ENCODE data around the gene FBXL15.

The FBXL15 gene

DNA sequence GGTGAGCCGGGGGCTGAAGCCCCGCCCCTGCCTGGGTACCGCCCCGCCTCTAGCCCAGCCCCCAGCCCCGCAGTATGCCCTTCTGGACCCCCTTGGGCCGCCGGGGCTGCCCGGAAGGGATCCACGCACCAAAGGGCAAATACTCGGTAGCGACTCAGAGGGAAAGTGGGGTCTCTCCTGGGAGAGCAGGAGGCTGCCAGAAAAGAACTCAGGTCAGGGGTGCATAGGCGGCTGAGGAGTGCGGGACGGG lies 796 bp downstream of the FBXL15 start:
- no peak overlapping the region for H3K18ac ChIP-seq (ENCODE audit: low read length)
- peak overlapping the region; percentile 95 for H3K56ac ChIP-seq (ENCODE audit: low read length)
- H3K23ac ChIP-seq (ENCODE audit: low read length), result no peak overlapping the region
- peak overlapping the region; percentile 64 for H3K27ac ChIP-seq (ENCODE audit: low read depth, low read length)
- no peaks in the 10 kb centered on the region for H3K79me1 ChIP-seq (ENCODE audit: low read length)
- DNase-seq, result no peak
- peaks cover 7% of the 10 kb centered on the region for H3K4me1 ChIP-seq (ENCODE audit: control insufficient read depth, low read depth, low read length)
- H2BK5ac ChIP-seq (ENCODE audit: low read length), result no peak overlapping the region
- no peaks in the 10 kb centered on the region for H3K27me3 ChIP-seq (ENCODE audit: insufficient read depth, low read length, poor library complexity)
- no peak overlapping the region for H2AK5ac ChIP-seq (ENCODE audit: low read length)
- H2BK15ac ChIP-seq (replicated peaks; ENCODE audit: low read depth), result no peak overlapping the region
- H3K79me2 ChIP-seq (ENCODE audit: control insufficient read depth, insufficient read depth, low read length), result no peaks in the 10 kb centered on the region
- H3K4me3 ChIP-seq (ENCODE audit: low read length), result peak overlapping the region; percentile 63
- H4K8ac ChIP-seq (ENCODE audit: low read depth, low read length), result no peak overlapping the region
- no peak overlapping the region for H4K5ac ChIP-seq (ENCODE audit: low read length)
- H3K36me3 ChIP-seq (ENCODE audit: control insufficient read depth, insufficient read depth, low read length), result no peaks in the 10 kb centered on the region
- no peak overlapping the region for H3K4ac ChIP-seq (ENCODE audit: low read depth, low read length)
- H2BK120ac ChIP-seq (ENCODE audit: low read depth, low read length), result no peak overlapping the region
- peak overlapping the region; percentile 85 for H3K9ac ChIP-seq (ENCODE audit: low read length)
- peak overlapping the region; percentile 65 for H3K4me2 ChIP-seq (ENCODE audit: low read length)
- no CpG with 5 or more reads among the region's 14 CpGs for WGBS (ENCODE audit: extremely low coverage, insufficient coverage, low lambda C conversion rate)

- Histone ChIP-seq H3K79me2 (ENCODE audit: control insufficient read depth, insufficient read depth, low read length) (no peaks in the 10 kb centered on the region), H3K4ac (ENCODE audit: low read depth, low read length) (no peak overlapping the region), H4K5ac (ENCODE audit: low read length) (no peak overlapping the region), H3K4me2 (ENCODE audit: low read length) (peak overlapping the region; percentile 65), H3K4me3 (ENCODE audit: low read length) (peak overlapping the region; percentile 63), H4K8ac (ENCODE audit: low read depth, low read length) (no peak overlapping the region), H2BK15ac (replicated peaks; ENCODE audit: low read depth) (no peak overlapping the region), H3K9ac (ENCODE audit: low read length) (peak overlapping the region; percentile 85), H3K18ac (ENCODE audit: low read length) (no peak overlapping the region), H3K4me1 (ENCODE audit: control insufficient read depth, low read depth, low read length) (peaks cover 7% of the 10 kb centered on the region), H3K56ac (ENCODE audit: low read length) (peak overlapping the region; percentile 95), H3K36me3 (ENCODE audit: control insufficient read depth, insufficient read depth, low read length) (no peaks in the 10 kb centered on the region), H3K27ac (ENCODE audit: low read depth, low read length) (no peak overlapping the region), H2BK5ac (ENCODE audit: low read length) (no peak overlapping the region), H2AK5ac (ENCODE audit: low read length) (no peak overlapping the region), H3K27me3 (ENCODE audit: insufficient read depth, low read length, poor library complexity) (no peaks in the 10 kb centered on the region), H3K79me1 (ENCODE audit: low read length) (no peaks in the 10 kb centered on the region), H3K23ac (ENCODE audit: low read length) (no peak overlapping the region), H2BK120ac (ENCODE audit: low read depth, low read length) (no peak overlapping the region)
- peak; percentile 54 for DNase-seq
- WGBS (ENCODE audit: extremely low coverage, insufficient coverage, low lambda C conversion rate), result no CpG with 5 or more reads among the region's 62 CpGs
These were observed 1.3 kb downstream of the FBXL15 start for GRCh38 chr10:102421757-102422512.

DNA sequence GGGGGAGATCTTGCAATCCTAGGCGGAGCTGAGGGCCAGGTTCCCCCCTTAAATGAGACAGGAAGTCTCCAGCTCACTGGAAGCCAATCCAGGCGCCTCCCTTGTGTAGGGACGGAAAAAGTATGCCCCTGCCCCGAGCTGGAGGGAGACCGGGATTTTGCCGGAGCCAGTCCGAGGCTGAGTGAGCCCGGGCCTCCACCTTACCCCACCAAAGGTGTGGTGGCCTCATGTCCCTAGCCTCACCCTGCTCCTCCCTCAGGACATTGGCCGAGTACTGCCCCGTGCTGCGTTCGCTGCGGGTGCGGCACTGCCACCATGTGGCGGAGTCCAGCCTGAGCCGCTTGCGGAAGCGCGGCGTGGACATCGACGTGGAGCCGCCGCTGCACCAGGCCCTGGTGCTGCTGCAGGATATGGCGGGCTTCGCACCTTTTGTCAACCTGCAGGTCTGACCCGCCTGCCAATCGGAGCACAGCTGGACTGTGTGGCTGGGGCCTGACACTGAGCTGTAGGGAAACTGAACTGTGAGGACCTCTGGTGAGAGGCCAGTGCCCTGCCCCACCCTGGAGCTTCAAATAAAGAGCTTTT lies 2.0 kb downstream of the FBXL15 start:
- Histone ChIP-seq H4K5ac (ENCODE audit: low read length) (no peak overlapping the region), H3K9ac (ENCODE audit: low read length) (peak overlapping the region; percentile 85), H3K36me3 (ENCODE audit: control insufficient read depth, insufficient read depth, low read length) (no peaks in the 10 kb centered on the region), H3K18ac (ENCODE audit: low read length) (no peak overlapping the region), H3K79me1 (ENCODE audit: low read length) (no peaks in the 10 kb centered on the region), H3K56ac (ENCODE audit: low read length) (peak overlapping the region; percentile 95), H3K4me2 (ENCODE audit: low read length) (peak overlapping the region; percentile 65), H3K4ac (ENCODE audit: low read depth, low read length) (no peak overlapping the region), H3K4me1 (ENCODE audit: control insufficient read depth, low read depth, low read length) (peaks cover 7% of the 10 kb centered on the region), H2AK5ac (ENCODE audit: low read length) (no peak overlapping the region), H2BK15ac (replicated peaks; ENCODE audit: low read depth) (no peak overlapping the region), H3K23ac (ENCODE audit: low read length) (no peak overlapping the region), H3K27ac (ENCODE audit: low read depth, low read length) (no peak overlapping the region), H2BK5ac (ENCODE audit: low read length) (no peak overlapping the region), H3K79me2 (ENCODE audit: control insufficient read depth, insufficient read depth, low read length) (no peaks in the 10 kb centered on the region), H3K27me3 (ENCODE audit: insufficient read depth, low read length, poor library complexity) (no peaks in the 10 kb centered on the region), H4K8ac (ENCODE audit: low read depth, low read length) (no peak overlapping the region), H3K4me3 (ENCODE audit: low read length) (no peak overlapping the region), H2BK120ac (ENCODE audit: low read depth, low read length) (no peak overlapping the region)
- peak; percentile 88 for DNase-seq
- no CpG with 5 or more reads among the region's 28 CpGs for WGBS (ENCODE audit: extremely low coverage, insufficient coverage, low lambda C conversion rate)

DNA sequence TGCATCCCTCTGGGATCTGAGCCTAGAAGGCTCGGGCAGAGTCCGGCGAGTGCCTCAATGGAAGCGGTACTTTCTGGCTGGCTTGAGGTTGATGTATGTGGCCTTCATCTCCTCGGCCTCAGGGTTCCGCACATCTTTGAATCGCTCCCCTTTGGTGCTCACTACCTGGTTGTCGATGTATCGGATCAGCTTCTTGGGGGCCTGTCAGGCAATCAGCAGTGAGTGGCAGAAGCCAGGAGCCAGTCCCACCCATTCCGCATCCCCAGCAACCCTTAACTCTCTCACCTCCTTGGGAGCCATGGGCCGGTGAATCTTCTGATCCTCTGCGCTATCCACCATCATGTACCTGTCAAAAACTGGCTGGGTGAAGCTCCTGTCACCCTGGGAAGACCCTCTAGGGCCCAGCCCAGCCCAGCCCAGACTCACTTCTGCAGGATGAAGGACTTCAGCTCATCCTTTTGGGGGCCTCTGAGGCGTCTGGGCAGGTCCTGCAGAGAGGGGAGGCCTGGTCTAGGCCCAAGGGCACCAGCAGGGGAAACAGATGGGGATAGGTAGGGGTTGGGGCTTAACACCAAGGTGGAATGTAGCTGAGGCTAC lies 2.8 kb downstream of the FBXL15 start:
- Histone ChIP-seq H3K36me3 (ENCODE audit: control insufficient read depth, insufficient read depth, low read length) (no peaks in the 10 kb centered on the region), H3K4me3 (ENCODE audit: low read length) (no peak overlapping the region), H3K23ac (ENCODE audit: low read length) (no peak overlapping the region), H2AK5ac (ENCODE audit: low read length) (no peak overlapping the region), H4K8ac (ENCODE audit: low read depth, low read length) (no peak overlapping the region), H4K5ac (ENCODE audit: low read length) (no peak overlapping the region), H3K27me3 (ENCODE audit: insufficient read depth, low read length, poor library complexity) (no peaks in the 10 kb centered on the region), H3K56ac (ENCODE audit: low read length) (no peak overlapping the region), H3K4me1 (ENCODE audit: control insufficient read depth, low read depth, low read length) (peaks cover 7% of the 10 kb centered on the region), H3K9ac (ENCODE audit: low read length) (no peak overlapping the region), H3K4ac (ENCODE audit: low read depth, low read length) (no peak overlapping the region), H3K18ac (ENCODE audit: low read length) (no peak overlapping the region), H2BK5ac (ENCODE audit: low read length) (no peak overlapping the region), H3K4me2 (ENCODE audit: low read length) (no peak overlapping the region), H3K27ac (ENCODE audit: low read depth, low read length) (no peak overlapping the region), H2BK120ac (ENCODE audit: low read depth, low read length) (no peak overlapping the region), H3K79me2 (ENCODE audit: control insufficient read depth, insufficient read depth, low read length) (no peaks in the 10 kb centered on the region), H2BK15ac (replicated peaks; ENCODE audit: low read depth) (no peak overlapping the region), H3K79me1 (ENCODE audit: low read length) (no peaks in the 10 kb centered on the region)
- DNase-seq, result no peak
- no CpG with 5 or more reads among the region's 13 CpGs for WGBS (ENCODE audit: extremely low coverage, insufficient coverage, low lambda C conversion rate)

DNA sequence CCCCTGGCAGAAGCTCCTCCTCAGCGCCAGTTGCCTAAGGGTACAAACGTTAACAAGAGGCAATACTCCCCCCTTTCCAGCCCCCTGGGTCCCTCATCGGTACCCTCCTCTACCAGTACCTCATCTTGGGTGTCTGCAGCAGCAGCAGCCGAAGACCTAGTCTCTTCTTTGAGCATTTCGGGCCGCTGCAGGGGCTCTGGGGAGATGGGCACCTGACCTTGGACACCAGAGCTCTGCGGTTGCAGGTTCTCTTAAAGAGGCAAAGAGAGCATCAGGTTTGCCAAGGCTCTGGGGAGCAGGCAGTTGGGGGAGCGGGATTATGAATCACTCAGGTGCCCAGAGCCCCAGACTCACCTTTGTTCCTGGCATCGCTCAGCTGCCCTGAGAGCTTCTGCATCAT lies 3.5 kb downstream of the FBXL15 start:
- no CpG with 5 or more reads among the region's 9 CpGs for WGBS (ENCODE audit: extremely low coverage, insufficient coverage, low lambda C conversion rate)
- H3K56ac ChIP-seq (ENCODE audit: low read length), result no peak overlapping the region
- no peaks in the 10 kb centered on the region for H3K79me2 ChIP-seq (ENCODE audit: control insufficient read depth, insufficient read depth, low read length)
- H2BK120ac ChIP-seq (ENCODE audit: low read depth, low read length), result no peak overlapping the region
- H3K18ac ChIP-seq (ENCODE audit: low read length), result no peak overlapping the region
- H3K9ac ChIP-seq (ENCODE audit: low read length), result no peak overlapping the region
- no peaks in the 10 kb centered on the region for H3K27me3 ChIP-seq (ENCODE audit: insufficient read depth, low read length, poor library complexity)
- no peaks in the 10 kb centered on the region for H3K36me3 ChIP-seq (ENCODE audit: control insufficient read depth, insufficient read depth, low read length)
- peaks cover 5% of the 10 kb centered on the region for H3K4me1 ChIP-seq (ENCODE audit: control insufficient read depth, low read depth, low read length)
- H3K4ac ChIP-seq (ENCODE audit: low read depth, low read length), result no peak overlapping the region
- H2BK5ac ChIP-seq (ENCODE audit: low read length), result no peak overlapping the region
- H3K27ac ChIP-seq (ENCODE audit: low read depth, low read length), result no peak overlapping the region
- H3K4me3 ChIP-seq (ENCODE audit: low read length), result no peak overlapping the region
- no peak overlapping the region for H2AK5ac ChIP-seq (ENCODE audit: low read length)
- no peak overlapping the region for H3K4me2 ChIP-seq (ENCODE audit: low read length)
- DNase-seq, result no peak
- no peaks in the 10 kb centered on the region for H3K79me1 ChIP-seq (ENCODE audit: low read length)
- H4K5ac ChIP-seq (ENCODE audit: low read length), result no peak overlapping the region
- no peak overlapping the region for H3K23ac ChIP-seq (ENCODE audit: low read length)
- no peak overlapping the region for H2BK15ac ChIP-seq (replicated peaks; ENCODE audit: low read depth)
- no peak overlapping the region for H4K8ac ChIP-seq (ENCODE audit: low read depth, low read length)
